Measurements from ENCODE around the gene SASH3.
A peak's percentile ranks its signal among the peaks of the same experiment; 100 is the strongest.

The SASH3 gene

GRCh38 chrX:129785160-129785947 is 5.6 kb downstream of the SASH3 start:
- no peak for DNase-seq

- DNase-seq = no peak
Measured at GRCh38 chrX:129786210-129786651, 6.5 kb downstream of the SASH3 start.

GRCh38 chrX:129787336-129788055 is 7.7 kb downstream of the SASH3 start:
- DNase-seq = no peak

GRCh38 chrX:129788527-129788926 is 8.8 kb downstream of the SASH3 start:
- no peak for DNase-seq

- DNase-seq = no peak
Measured at GRCh38 chrX:129790146-129790545, 10.4 kb downstream of the SASH3 start.

- no peak for DNase-seq
Measured at GRCh38 chrX:129790808-129791207, 11.1 kb downstream of the SASH3 start.

- no peak for DNase-seq
Measured at GRCh38 chrX:129791336-129791735, 11.6 kb downstream of the SASH3 start.

- DNase-seq = peak; percentile 80
Measured at GRCh38 chrX:129791961-129792570, 12.3 kb downstream of the SASH3 start.

- DNase-seq = no peak
Measured at GRCh38 chrX:129792586-129793291, 13.0 kb downstream of the SASH3 start.

- no peak for DNase-seq
Measured at GRCh38 chrX:129793604-129794191, 13.9 kb downstream of the SASH3 start.

GRCh38 chrX:129795584-129795983 is 15.8 kb downstream of the SASH3 start:
- no peak for DNase-seq

- no peak for DNase-seq
Measured at GRCh38 chrX:129797251-129797906, 17.6 kb downstream of the SASH3 start.

GRCh38 chrX:129798456-129798855 is 18.7 kb downstream of the SASH3 start:
- DNase-seq = no peak

- no peak for DNase-seq
Measured at GRCh38 chrX:129798888-129799287, 19.1 kb downstream of the SASH3 start.

- no peak for DNase-seq
Measured at GRCh38 chrX:129800186-129800585, 20.4 kb downstream of the SASH3 start.

GRCh38 chrX:129802863-129803262 is 23.1 kb downstream of the SASH3 start:
- DNase-seq = no peak

GRCh38 chrX:129804806-129805205 is 25.1 kb downstream of the SASH3 start:
- no peak for DNase-seq

GRCh38 chrX:129808158-129808828 is 28.5 kb downstream of the SASH3 start:
- DNase-seq = no peak

GRCh38 chrX:129808829-129809796 is 29.4 kb downstream of the SASH3 start:
- no peak for DNase-seq

- no peak for DNase-seq
Measured at GRCh38 chrX:129813662-129814368, 34.1 kb downstream of the SASH3 start.

All from NCI-H1436 (cell line).